K562 (cell line): ENCODE results near the gene LIPN. TPM values are rescaled to one million over a fixed set of nuclear protein-coding genes. Genes with fewer than 3 reads are reported as not detected.

ENCODE experiments used
- ATAC-seq: fragments of 200-7000 bp; cut with Tn5 transposase; 3 replicates; pipeline ENCODE4 v1.9.1; 2020; ENCODE audit warnings: moderate library complexity
- BruUV-seq: library from RNA; stranded (reverse); fragments of 400-500 nt; replicated peaks from 2 replicates; lab custom pipeline; 2021; lab: Mats Ljungman, UMichigan
- CTCF ChIA-PET: fragments of 300-600 bp; formaldehyde crosslinking; extraction: SDS; loops from one replicate; lab custom pipeline; 2021; ENCODE audit warnings: low intra/inter-chr PET ratio; lab: Yijun Ruan, JAX
- POLR2A ChIA-PET: fragments of 300-600, 350-650 bp; sonication (Branson Sonifier 250); formaldehyde crosslinking; extraction: SDS; loops from one replicate; lab custom pipeline; 2021; ENCODE audit warnings: antibody characterized with exemption, inconsistent platforms; lab: Yijun Ruan, JAX
- DNase-seq, 4 experiments: peaks; one replicate each; pipeline versions ENCODE4 v3.0.0 to v3.0.0-alpha.2; 2011 to 2018; ENCODE audit warnings: low spot score in 3 of 4, mixed read lengths in 3 of 4; ENCODE audit errors: extremely low read depth in 1 of 4
- FAIRE-seq: peaks from 2 replicates; lab custom pipeline; 2011; peaks lifted over from hg19 to GRCh38; lab: Jason Lieb, UNC
- H2AFZ ChIP-seq: 2 replicates; pipeline ENCODE4 v1.6.0; 2011; ENCODE audit warnings: low read depth, low read length, control low read depth, inconsistent platforms
- H3K27ac ChIP-seq: fragments of 200-600 bp; 3 replicates; pipeline ENCODE4 v1.8.0; 2011; ENCODE audit warnings: low read depth, mild to moderate bottlenecking, control low read depth, inconsistent platforms, low read length, moderate library complexity, mixed read lengths; ENCODE audit errors: extremely low read depth
- H3K27me3 ChIP-seq, 2 experiments: fragments of 300-600 bp in 1 of 2; 2 replicates in 1 of 2; 3 replicates in 1 of 2; pipeline versions ENCODE4 v1.6.0 to v1.8.0; 2011; ENCODE audit warnings: inconsistent platforms in 2 of 2, low read length in 2 of 2, mild to moderate bottlenecking in 1 of 2, mixed read lengths in 1 of 2, moderate library complexity in 1 of 2; ENCODE audit not compliant: control insufficient read depth in 2 of 2, insufficient read depth in 2 of 2
- H3K36me3 ChIP-seq: fragments of 300-600 bp; 3 replicates; pipeline ENCODE4 v1.8.0; 2011; ENCODE audit warnings: mild to moderate bottlenecking, low read length, inconsistent platforms; ENCODE audit not compliant: control insufficient read depth, insufficient read depth
- H3K4me1 ChIP-seq, 2 experiments: fragments of 200-600 bp in 1 of 2; replicated peaks in 1 of 2; 2 replicates in 1 of 2; 3 replicates in 1 of 2; pipeline versions ENCODE4 v1.5.1 to v1.8.0; 2011; ENCODE audit warnings: inconsistent platforms in 2 of 2, low read length in 2 of 2, mild to moderate bottlenecking in 1 of 2, mixed read lengths in 1 of 2, moderate library complexity in 1 of 2; ENCODE audit not compliant: control insufficient read depth in 2 of 2, insufficient read depth in 2 of 2
- H3K4me2 ChIP-seq: 2 replicates; pipeline ENCODE4 v1.6.1; 2011; ENCODE audit warnings: low read length, control low read depth, inconsistent platforms, mixed read lengths; ENCODE audit not compliant: insufficient read depth
- H3K4me3 ChIP-seq: fragments of 200-600 bp; sonication (generic), shearing (Covaris generic); 2 replicates; pipeline ENCODE4 v1.5.1; 2016; ENCODE audit warnings: control low read depth, inconsistent platforms
- H3K79me2 ChIP-seq: fragments of 200-600 bp; 3 replicates; pipeline ENCODE4 v1.8.0; 2011; ENCODE audit warnings: low read length, inconsistent platforms; ENCODE audit not compliant: control insufficient read depth, insufficient read depth
- H3K9ac ChIP-seq, 2 experiments: 2 replicates each; pipeline versions ENCODE4 v1.6.0 to v1.6.1; 2011; ENCODE audit warnings: low read depth in 2 of 2, low read length in 2 of 2, control low read depth in 1 of 2, inconsistent platforms in 1 of 2, mild to moderate bottlenecking in 1 of 2, mixed read lengths in 1 of 2; ENCODE audit not compliant: insufficient read depth in 1 of 2
- H3K9me1 ChIP-seq: one replicate; pipeline ENCODE4 v1.6.0; 2011; ENCODE audit warnings: inconsistent platforms, mild to moderate bottlenecking, low read length, moderate library complexity; ENCODE audit not compliant: control insufficient read depth, insufficient read depth
- H3K9me3 ChIP-seq: replicated peaks from 2 replicates; pipeline ENCODE4 v1.5.1; 2011; ENCODE audit warnings: low read depth, low read length, inconsistent platforms; ENCODE audit not compliant: control insufficient read depth, insufficient read depth
- H4K20me1 ChIP-seq: replicated peaks from 2 replicates; pipeline ENCODE4 v1.6.1; 2011; ENCODE audit warnings: low read length, inconsistent platforms, mixed read lengths; ENCODE audit not compliant: control insufficient read depth, insufficient read depth
- BRCA1 ChIP-seq, 2 experiments: fragments of 450-650 bp in 1 of 2; sonication (generic) in 1 of 2; formaldehyde crosslinking in 1 of 2; IDR thresholded peaks; 2 replicates each; pipeline versions ENCODE4 v1.5.0 to v1.6.1; 2017 to 2020; ENCODE audit warnings: mild to moderate bottlenecking in 1 of 2, missing genetic modification reagents in 1 of 2
- CHD2 ChIP-seq: IDR thresholded peaks from 2 replicates; pipeline ENCODE4 v1.6.1; 2011; ENCODE audit warnings: low read depth, low read length
- COPS2 ChIP-seq: fragments of 450-650 bp; conservative IDR thresholded peaks from 2 replicates; pipeline ENCODE4 v1.6.1; 2016; ENCODE audit warnings: mild to moderate bottlenecking, moderate library complexity
- HOXB6 ChIP-seq: fragments of 250-450 bp; sonication (Bioruptor Pico); IDR thresholded peaks from 2 replicates; pipeline ENCODE4 v1.5.1; 2022; ENCODE audit warnings: mild to moderate bottlenecking, borderline replicate concordance
- MYC ChIP-seq, 2 experiments: fragments of 250-450 bp in 1 of 2; sonication (Bioruptor Pico) in 1 of 2; IDR thresholded peaks; 2 replicates each; pipeline versions ENCODE4 v1.5.1 to v1.6.1; 2012 to 2021; ENCODE audit warnings: low read depth in 2 of 2, borderline replicate concordance in 1 of 2, improper control_type of control experiment in 1 of 2, low read length in 1 of 2, mild to moderate bottlenecking in 1 of 2, moderate library complexity in 1 of 2
- NBN ChIP-seq: fragments of 450-650 bp; IDR thresholded peaks from 2 replicates; pipeline ENCODE4 v1.6.1; 2016; ENCODE audit warnings: low read depth, mild to moderate bottlenecking
- OTX1 ChIP-seq: fragments of 450-650 bp; formaldehyde crosslinking; IDR thresholded peaks from 2 replicates; pipeline ENCODE4 v1.4.0; 2022; ENCODE audit warnings: mild to moderate bottlenecking
- POLR3G ChIP-seq: IDR thresholded peaks from 2 replicates; pipeline ENCODE4 v1.6.1; 2011; ENCODE audit not compliant: insufficient read length, insufficient replicate concordance; ENCODE audit errors: extremely low read depth
- TBP ChIP-seq: optimal IDR thresholded peaks from 2 replicates; pipeline ENCODE3; 2011; ENCODE audit warnings: low read depth, low read length, improper control_type of control experiment
- WGBS: fragments of 100-300 bp; shearing (Covaris generic); methylation state at CpG from one replicate; pipeline ENCODE4 v1.1.6; 2016; ENCODE audit warnings: low coverage, mixed read lengths; ENCODE audit not compliant: insufficient coverage; ENCODE audit errors: missing lambda C conversion rate; 5-methylcytosine and 5-hydroxymethylcytosine counted together
- in situ Hi-C: fragments of 300-500 bp; cut with MboI; formaldehyde crosslinking; loops from 4 replicates; pipeline ENCODE4 v1.15.0; 2018; ENCODE audit warnings: inconsistent platforms, mixed read lengths
- intact Hi-C: fragments of 100-400 bp; cut with micrococcal nuclease; formaldehyde crosslinking; loops from 2 replicates; pipeline ENCODE4 v1.14.2; 2022
- polyA plus RNA-seq, 8 experiments: library from polyadenylated mRNA; depleted of rRNA in 4 of 8; stranded (reverse) in 5 of 8; unstranded in 3 of 8; fragments of >200 nt; fragmentation: Nextera tagmentation in 2 of 8; fragmentation: Illumina TruSeq in 1 of 8; extraction: Ambion mirVana in 2 of 8; extraction: Trizol in 1 of 8; gene quantifications; 2 replicates each; pipeline versions ENCODE4 v1.2.1 to v1.2.3, GENCODE V29; 2011 to 2014; ENCODE audit warnings: inconsistent platforms in 1 of 8, missing spikeins in 1 of 8
- total RNA-seq, 7 experiments: library from RNA; depleted of rRNA in 6 of 7; stranded (reverse); fragments of >200 nt in 6 of 7; fragmentation: Illumina TruSeq in 2 of 7; extraction: Trizol in 2 of 7; gene quantifications; 2 replicates each; pipeline versions ENCODE4 v1.2.1 to v1.2.3, GENCODE V29; 2011 to 2021; ENCODE audit warnings: low replicate concordance in 1 of 7

Gene LIPN
- total and polyA plus RNA-seq, 9 of the 15 experiments (the other 6 are each of a cell fraction or from before 2014, with no cell fraction given) = not detected

- ChIA-PET CTCF (no interaction called here), POLR2A (no interaction called here)
- no peaks in the 10 kb centered on the region for H4K20me1 ChIP-seq
- no peaks in the 10 kb centered on the region for H3K79me2 ChIP-seq
- WGBS = 0% methylated on average over 1 of the region's 1 CpG
- H3K9me1 ChIP-seq = no peaks in the 10 kb centered on the region
- H3K27me3 ChIP-seq = no peaks in the 10 kb centered on the region
- H2AFZ ChIP-seq = no peak overlapping the region
- BruUV-seq = no TSS peak
- in situ Hi-C loops = no loop called here
- no peaks in the 10 kb centered on the region for H3K36me3 ChIP-seq
- no peak for ATAC-seq
- TF ChIP-seq HOXB6 (no peak), CHD2 (no peak), BRCA1 (IDR thresholded peaks at IDR 0.05) (no peak), BRCA1 (CRISPR knock-in tag; IDR thresholded peaks at IDR 0.05) (no peak), TBP (no peak), OTX1 (CRISPR knock-in tag) (no peak), NBN (no peak), POLR3G (no peak), MYC (IDR thresholded peaks at IDR 0.05; ENCODE audit: low read depth, low read length) (no peak), MYC (CRISPR knock-in tag; IDR thresholded peaks at IDR 0.05; ENCODE audit: borderline replicate concordance, low read depth) (no peak), COPS2 (no peak)
- TF ChIP-seq, all 486 proteins: peak for 0
- Histone ChIP-seq H3K9me3 (no peaks in the 10 kb centered on the region), H3K4me2 (no peak overlapping the region), H3K9ac (no peak overlapping the region), H3K27ac (no peak overlapping the region), H3K4me3 (no peak overlapping the region), H3K4me1 (no peaks in the 10 kb centered on the region)
- intact Hi-C loops = no loop called here
- FAIRE-seq = no peak
- DNase-seq = no peak
Measured at GRCh38 chr10:88762906-88763305, 3.1 kb downstream of the LIPN start.
